ENCODE measurements around the gene CARMIL1.

CARMIL1 gene

GRCh38 chr6:25446830-25447569 lies 167.8 kb downstream of the CARMIL1 start:
- no peak for DNase-seq (ENCODE audit: low spot score)

GRCh38 chr6:25447570-25447929 lies 168.4 kb downstream of the CARMIL1 start:
- no peak for DNase-seq (ENCODE audit: low spot score)

GRCh38 chr6:25448965-25449538 lies 169.9 kb downstream of the CARMIL1 start:
- DNase-seq (ENCODE audit: low spot score) = no peak

GRCh38 chr6:25449774-25450173 lies 170.6 kb downstream of the CARMIL1 start:
- no peak for DNase-seq (ENCODE audit: low spot score)

GRCh38 chr6:25450469-25451198 lies 171.5 kb downstream of the CARMIL1 start:
- DNase-seq (ENCODE audit: low spot score) = no peak

- no peak for DNase-seq (ENCODE audit: low spot score)
Observed at GRCh38 chr6:25452031-25452430, 172.9 kb downstream of the CARMIL1 start.

- no peak for DNase-seq (ENCODE audit: low spot score)
Observed at GRCh38 chr6:25453288-25453687, 174.1 kb downstream of the CARMIL1 start.

GRCh38 chr6:25454136-25454535 lies 175.0 kb downstream of the CARMIL1 start:
- DNase-seq (ENCODE audit: low spot score) = no peak

GRCh38 chr6:25456249-25457040 lies 177.3 kb downstream of the CARMIL1 start:
- DNase-seq (ENCODE audit: low spot score) = no peak

- DNase-seq (ENCODE audit: low spot score) = no peak
Observed at GRCh38 chr6:25457516-25457915, 178.3 kb downstream of the CARMIL1 start.

- no peak for DNase-seq (ENCODE audit: low spot score)
Observed at GRCh38 chr6:25458485-25458884, 179.3 kb downstream of the CARMIL1 start.

GRCh38 chr6:25462235-25462897 lies 183.2 kb downstream of the CARMIL1 start:
- no peak for DNase-seq (ENCODE audit: low spot score)

GRCh38 chr6:25463441-25463840 lies 184.3 kb downstream of the CARMIL1 start:
- no peak for DNase-seq (ENCODE audit: low spot score)

- no peak for DNase-seq (ENCODE audit: low spot score)
Observed at GRCh38 chr6:25464225-25464624, 185.1 kb downstream of the CARMIL1 start.

- DNase-seq (ENCODE audit: low spot score) = no peak
Observed at GRCh38 chr6:25465941-25466340, 186.8 kb downstream of the CARMIL1 start.

GRCh38 chr6:25468881-25469280 lies 189.7 kb downstream of the CARMIL1 start:
- no peak for DNase-seq (ENCODE audit: low spot score)

- DNase-seq (ENCODE audit: low spot score) = no peak
Observed at GRCh38 chr6:25469797-25470388, 190.7 kb downstream of the CARMIL1 start.

GRCh38 chr6:25472306-25472705 lies 193.1 kb downstream of the CARMIL1 start:
- no peak for DNase-seq (ENCODE audit: low spot score)

- no peak for DNase-seq (ENCODE audit: low spot score)
Observed at GRCh38 chr6:25472906-25473305, 193.7 kb downstream of the CARMIL1 start.

GRCh38 chr6:25473447-25473846 lies 194.3 kb downstream of the CARMIL1 start:
- DNase-seq (ENCODE audit: low spot score) = no peak

- no peak for DNase-seq (ENCODE audit: low spot score)
Observed at GRCh38 chr6:25476126-25476525, 197.0 kb downstream of the CARMIL1 start.
